GM19240 (cell line): Measurements from ENCODE around the gene SHLD1.
"Not testable (repeated sequence)": the region's sequence is repeated elsewhere in the genome, so short reads cannot be mapped to it uniquely, and the experiment has no call there.

ENCODE experiments used
- DNase-seq: peaks from one replicate; pipeline ENCODE4 v3.0.0; 2011; ENCODE audit warnings: low spot score; ENCODE audit not compliant: insufficient read length

The SHLD1 gene

GRCh38 chr20:5749952-5750779 lies at the start of gene SHLD1:
TSS of gene SHLD1 (plus strand) at chr20:5750401. CDS start at chr20:5772866, 22,465 bp downstream.
- peak; percentile 54 for DNase-seq

GRCh38 chr20:5702339-5702738 lies 47.9 kb upstream of the SHLD1 start:
- DNase-seq = not testable (repeated sequence)

- DNase-seq = no peak
These were observed 46.5 kb upstream of the SHLD1 start for GRCh38 chr20:5703681-5704101.

- no peak for DNase-seq
These were observed 44.4 kb upstream of the SHLD1 start for GRCh38 chr20:5705827-5706226.

- no peak for DNase-seq
These were observed 43.4 kb upstream of the SHLD1 start for GRCh38 chr20:5706797-5707196.

GRCh38 chr20:5710551-5710950 lies 39.6 kb upstream of the SHLD1 start:
- no peak for DNase-seq

GRCh38 chr20:5714261-5715041 lies 35.8 kb upstream of the SHLD1 start:
- no peak for DNase-seq

- DNase-seq = no peak
These were observed 34.9 kb upstream of the SHLD1 start for GRCh38 chr20:5715071-5715841.

GRCh38 chr20:5716953-5717352 lies 33.2 kb upstream of the SHLD1 start:
- no peak for DNase-seq

- no peak for DNase-seq
These were observed 31.2 kb upstream of the SHLD1 start for GRCh38 chr20:5718896-5719595.

GRCh38 chr20:5719861-5720403 lies 30.3 kb upstream of the SHLD1 start:
- no peak for DNase-seq

- no peak for DNase-seq
These were observed 29.5 kb upstream of the SHLD1 start for GRCh38 chr20:5720696-5721095.

- DNase-seq = not testable (repeated sequence)
These were observed 28.8 kb upstream of the SHLD1 start for GRCh38 chr20:5721356-5721755.

- DNase-seq = no peak
These were observed 27.3 kb upstream of the SHLD1 start for GRCh38 chr20:5722927-5723326.

GRCh38 chr20:5725183-5725463 lies 25.1 kb upstream of the SHLD1 start:
- not testable (repeated sequence) for DNase-seq

- DNase-seq = no peak
These were observed 23.1 kb upstream of the SHLD1 start for GRCh38 chr20:5727018-5727515.

GRCh38 chr20:5729348-5729747 lies 20.9 kb upstream of the SHLD1 start:
- no peak for DNase-seq

GRCh38 chr20:5730131-5730530 lies 20.1 kb upstream of the SHLD1 start:
- no peak for DNase-seq

- no peak for DNase-seq
These were observed 18.3 kb upstream of the SHLD1 start for GRCh38 chr20:5731753-5732366.

- DNase-seq = no peak
These were observed 15.6 kb upstream of the SHLD1 start for GRCh38 chr20:5734602-5735001.
